ENCODE results near the gene WDR20. TPM values are rescaled to one million over a fixed set of nuclear protein-coding genes. Genes with fewer than 3 reads are reported as not detected.

WDR20 gene
- polyA plus RNA-seq, 1 donor: 30.3 TPM

- DNase-seq: no peak
Observed at GRCh38 chr14:102218688-102219087, 79.0 kb downstream of the WDR20 start.

GRCh38 chr14:102219316-102219715 is 79.6 kb downstream of the WDR20 start:
- DNase-seq: no peak

- DNase-seq: no peak
Observed at GRCh38 chr14:102220031-102220430, 80.3 kb downstream of the WDR20 start.

- no peak for DNase-seq
Observed at GRCh38 chr14:102221026-102221425, 81.3 kb downstream of the WDR20 start.

GRCh38 chr14:102222009-102222575 is 82.4 kb downstream of the WDR20 start:
- no peak for DNase-seq

GRCh38 chr14:102222751-102223150 is 83.1 kb downstream of the WDR20 start:
- DNase-seq: no peak

GRCh38 chr14:102223682-102224081 is 84.0 kb downstream of the WDR20 start:
- DNase-seq: no peak

GRCh38 chr14:102225386-102225785 is 85.7 kb downstream of the WDR20 start:
- no peak for DNase-seq

- DNase-seq: no peak
Observed at GRCh38 chr14:102225936-102226335, 86.2 kb downstream of the WDR20 start.

GRCh38 chr14:102226356-102227125 is 86.8 kb downstream of the WDR20 start:
- no peak for DNase-seq

GRCh38 chr14:102227184-102227964 is 87.7 kb downstream of the WDR20 start:
- no peak for DNase-seq

GRCh38 chr14:102229071-102229738 is 89.5 kb downstream of the WDR20 start:
- no peak for DNase-seq

- DNase-seq: no peak
Observed at GRCh38 chr14:102229739-102230092, 90.0 kb downstream of the WDR20 start.

GRCh38 chr14:102230481-102231210 is 90.9 kb downstream of the WDR20 start:
- no peak for DNase-seq

- DNase-seq: no peak
Observed at GRCh38 chr14:102231476-102232347, 92.0 kb downstream of the WDR20 start.

GRCh38 chr14:102232348-102232625 is 92.6 kb downstream of the WDR20 start:
- no peak for DNase-seq

GRCh38 chr14:102233081-102233480 is 93.4 kb downstream of the WDR20 start:
- DNase-seq: no peak

GRCh38 chr14:102234331-102235264 is 94.9 kb downstream of the WDR20 start:
- no peak for DNase-seq

GRCh38 chr14:102235275-102235897 is 95.7 kb downstream of the WDR20 start:
- DNase-seq: peak; percentile 70

- no peak for DNase-seq
Observed at GRCh38 chr14:102236026-102236425, 96.3 kb downstream of the WDR20 start.
